ENCODE measurements around the gene TCHHL1.

The TCHHL1 gene

DNA sequence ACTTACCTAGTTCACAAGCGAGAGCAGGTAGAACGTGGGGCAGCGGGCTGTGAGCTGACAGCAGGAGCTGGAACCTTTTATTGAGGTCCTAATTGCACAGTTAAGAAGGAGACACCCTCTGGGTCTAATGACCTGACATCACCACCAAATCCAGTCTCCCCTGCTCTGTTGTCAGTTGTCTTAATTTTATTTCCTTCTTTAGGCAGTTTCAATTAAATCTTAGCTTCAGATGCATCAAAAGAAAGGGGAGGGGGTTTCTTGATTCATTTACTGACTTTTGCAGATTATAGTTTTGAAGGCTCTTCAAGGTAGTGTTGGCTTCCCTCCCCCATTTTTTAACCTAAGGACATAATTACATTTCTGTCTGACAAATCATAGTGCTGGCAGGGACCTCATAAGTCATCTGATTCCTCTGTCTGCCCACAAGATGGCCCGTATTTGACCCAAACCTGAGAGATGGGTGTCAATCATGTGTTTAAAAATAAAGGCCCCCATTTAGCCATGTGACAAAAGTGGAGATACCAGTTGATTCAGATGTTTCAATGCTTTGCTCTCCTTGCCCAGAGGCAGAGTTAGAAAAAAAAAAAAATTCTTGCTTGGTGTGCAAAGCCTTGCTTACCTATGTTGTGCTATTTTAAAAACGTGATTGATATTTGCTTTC lies at the start of gene TCHHL1:
TSS of gene TCHHL1 (minus strand) at position 51 of the 661 bp plus-strand sequence. CDS start 921 bp downstream, outside the sequence.
- Histone ChIP-seq H3K4me3 (ENCODE audit: low read length) (no peak within 1 kb of the TSS), H3K27me3 (ENCODE audit: insufficient read depth, low read length) (peaks cover 8% of the 10 kb centered on the region; the same call in 1 of the 2 replicates), H3K9me3 (ENCODE audit: insufficient read depth, low read depth, low read length) (no peaks in the 10 kb centered on the region), H3K27ac (ENCODE audit: low read length) (no peak within 1 kb of the TSS), H3K9ac (ENCODE audit: low read depth, low read length) (no peak within 1 kb of the TSS), H3K4me1 (ENCODE audit: insufficient read depth, low read length) (no peaks in the 10 kb centered on the region), H3K36me3 (ENCODE audit: insufficient read depth, low read depth, low read length) (no peaks in the 10 kb centered on the region)

GRCh38 chr1:152137215-152137614 lies 48.4 kb upstream of the TCHHL1 start:
- no peaks in the 10 kb centered on the region for H3K36me3 ChIP-seq (ENCODE audit: insufficient read depth, low read depth, low read length)

DNA sequence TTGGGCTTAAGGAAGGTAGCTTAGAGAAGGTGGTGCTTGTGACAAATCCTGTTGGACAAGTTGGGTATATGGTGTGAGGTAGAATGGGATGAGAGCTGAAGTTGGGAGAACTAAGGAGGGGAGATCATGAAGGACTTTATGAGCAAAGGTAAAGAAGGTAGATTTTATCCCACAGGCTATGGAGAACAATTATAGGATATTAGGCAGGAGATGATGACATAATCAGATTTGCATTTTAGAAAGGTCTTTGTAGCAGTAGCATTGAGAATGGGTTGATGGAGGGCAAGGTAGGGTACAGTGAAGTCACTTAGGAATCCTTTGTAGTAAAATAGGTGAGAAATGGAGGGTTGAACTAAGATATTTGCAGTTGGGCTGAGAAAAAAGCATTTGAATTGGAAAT lies 41.3 kb upstream of the TCHHL1 start:
- Histone ChIP-seq H3K36me3 (ENCODE audit: insufficient read depth, low read depth, low read length) (no peaks in the 10 kb centered on the region), H3K9ac (ENCODE audit: low read depth, low read length) (no peak overlapping the region), H3K27ac (ENCODE audit: low read length) (no peak overlapping the region), H3K4me3 (ENCODE audit: low read length) (no peak overlapping the region), H3K4me1 (ENCODE audit: insufficient read depth, low read length) (no peaks in the 10 kb centered on the region), H3K9me3 (ENCODE audit: insufficient read depth, low read depth, low read length) (no peaks in the 10 kb centered on the region), H3K27me3 (ENCODE audit: insufficient read depth, low read length) (no peaks in the 10 kb centered on the region)

More at GRCh38 chr1:152137215-152137614, 48.4 kb upstream of the TCHHL1 start:
- Histone ChIP-seq H3K4me1 (ENCODE audit: insufficient read depth, low read length) (no peaks in the 10 kb centered on the region), H3K27ac (ENCODE audit: low read length) (no peak overlapping the region), H3K27me3 (ENCODE audit: insufficient read depth, low read length) (no peaks in the 10 kb centered on the region; the same call in 1 of the 2 replicates), H3K9me3 (ENCODE audit: insufficient read depth, low read depth, low read length) (no peaks in the 10 kb centered on the region), H3K4me3 (ENCODE audit: low read length) (no peak overlapping the region), H3K9ac (ENCODE audit: low read depth, low read length) (no peak overlapping the region)

DNA sequence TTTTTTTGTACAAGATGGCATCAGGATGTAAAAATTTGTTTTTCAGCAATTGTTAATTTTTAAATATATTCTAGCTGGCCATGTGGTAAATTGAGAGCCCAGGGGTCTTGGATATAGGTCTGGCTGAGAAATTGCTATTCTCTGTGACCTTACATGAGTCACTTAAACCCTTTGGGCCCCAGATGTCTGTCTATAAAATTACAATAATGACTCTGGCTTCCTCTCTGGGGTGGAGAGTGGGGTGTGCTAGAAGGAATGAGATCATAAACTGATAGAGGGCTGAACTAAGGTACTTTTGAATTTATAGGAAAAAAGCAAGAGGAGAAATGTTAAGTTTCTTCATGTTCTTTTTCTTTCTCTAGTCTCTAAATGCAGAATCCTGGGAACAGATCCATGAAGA lies 38.8 kb upstream of the TCHHL1 start:
- H3K36me3 ChIP-seq (ENCODE audit: insufficient read depth, low read depth, low read length), result no peaks in the 10 kb centered on the region
- H3K27me3 ChIP-seq (ENCODE audit: insufficient read depth, low read length), result no peaks in the 10 kb centered on the region
- H3K27ac ChIP-seq (ENCODE audit: low read length), result no peak overlapping the region
- no peak overlapping the region for H3K9ac ChIP-seq (ENCODE audit: low read depth, low read length)
- no peaks in the 10 kb centered on the region for H3K4me1 ChIP-seq (ENCODE audit: insufficient read depth, low read length)
- H3K9me3 ChIP-seq (ENCODE audit: insufficient read depth, low read depth, low read length), result no peaks in the 10 kb centered on the region
- no peak overlapping the region for H3K4me3 ChIP-seq (ENCODE audit: low read length)

DNA sequence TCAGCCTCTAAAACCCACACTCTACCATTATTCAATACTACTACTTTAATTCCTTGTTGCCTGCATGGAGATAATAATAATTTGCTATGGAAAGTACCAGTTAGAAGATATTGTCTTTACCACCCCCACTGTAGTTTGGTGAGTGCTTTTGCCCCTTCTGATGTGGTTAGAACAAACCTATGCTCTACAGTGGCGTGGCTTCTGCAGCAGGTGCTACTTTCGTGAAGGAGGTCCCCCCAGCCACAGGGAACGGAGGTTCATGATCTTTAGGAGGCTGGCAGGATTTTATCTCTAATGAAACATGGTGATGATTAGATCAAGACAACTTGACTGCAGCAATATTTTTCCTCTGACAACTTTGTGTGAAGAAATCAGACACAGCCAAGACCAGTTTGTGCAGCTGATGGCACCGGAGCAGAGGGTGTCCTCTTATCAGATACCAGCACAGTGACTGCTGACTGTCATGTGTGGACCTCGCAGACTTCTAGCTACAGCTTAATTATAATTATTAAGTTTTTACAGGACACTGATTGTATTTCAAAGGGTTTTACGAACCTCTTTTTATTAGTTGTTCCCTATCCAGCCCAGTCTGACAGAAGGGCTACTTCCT lies 37.1 kb upstream of the TCHHL1 start:
- H3K27me3 ChIP-seq (ENCODE audit: insufficient read depth, low read length), result peaks cover 2% of the 10 kb centered on the region; the same call in 1 of the 2 replicates

DNA sequence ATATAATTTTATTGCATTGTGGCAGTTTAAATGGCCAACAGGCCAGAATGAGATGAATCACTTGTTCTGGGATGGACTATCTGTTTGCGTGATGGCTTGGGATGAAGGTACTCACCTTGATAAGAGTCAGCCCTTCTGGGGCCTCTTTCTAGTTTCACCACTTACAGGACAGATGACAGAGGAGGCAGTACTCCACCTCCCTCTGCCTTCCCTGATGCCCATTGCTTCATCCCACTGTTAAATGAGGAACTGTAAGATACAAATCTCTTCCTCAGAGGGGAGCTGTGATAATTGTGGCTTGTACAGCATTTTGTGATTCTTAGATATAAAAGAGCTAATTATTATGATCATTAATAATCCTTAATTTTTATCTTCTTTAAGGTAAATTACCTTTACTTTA lies 30.1 kb upstream of the TCHHL1 start:
- Histone ChIP-seq H3K4me3 (ENCODE audit: low read length) (no peak overlapping the region), H3K9ac (ENCODE audit: low read depth, low read length) (no peak overlapping the region), H3K4me1 (ENCODE audit: insufficient read depth, low read length) (no peaks in the 10 kb centered on the region), H3K9me3 (ENCODE audit: insufficient read depth, low read depth, low read length) (no peaks in the 10 kb centered on the region), H3K27ac (ENCODE audit: low read length) (no peak overlapping the region), H3K27me3 (ENCODE audit: insufficient read depth, low read length) (peaks cover 37% of the 10 kb centered on the region), H3K36me3 (ENCODE audit: insufficient read depth, low read depth, low read length) (no peaks in the 10 kb centered on the region)

More for the DNA sequence above, 37.1 kb upstream of the TCHHL1 start:
- Histone ChIP-seq H3K36me3 (ENCODE audit: insufficient read depth, low read depth, low read length) (no peaks in the 10 kb centered on the region), H3K4me3 (ENCODE audit: low read length) (no peak overlapping the region), H3K4me1 (ENCODE audit: insufficient read depth, low read length) (no peaks in the 10 kb centered on the region), H3K9ac (ENCODE audit: low read depth, low read length) (no peak overlapping the region), H3K9me3 (ENCODE audit: insufficient read depth, low read depth, low read length) (no peaks in the 10 kb centered on the region), H3K27ac (ENCODE audit: low read length) (no peak overlapping the region)

DNA sequence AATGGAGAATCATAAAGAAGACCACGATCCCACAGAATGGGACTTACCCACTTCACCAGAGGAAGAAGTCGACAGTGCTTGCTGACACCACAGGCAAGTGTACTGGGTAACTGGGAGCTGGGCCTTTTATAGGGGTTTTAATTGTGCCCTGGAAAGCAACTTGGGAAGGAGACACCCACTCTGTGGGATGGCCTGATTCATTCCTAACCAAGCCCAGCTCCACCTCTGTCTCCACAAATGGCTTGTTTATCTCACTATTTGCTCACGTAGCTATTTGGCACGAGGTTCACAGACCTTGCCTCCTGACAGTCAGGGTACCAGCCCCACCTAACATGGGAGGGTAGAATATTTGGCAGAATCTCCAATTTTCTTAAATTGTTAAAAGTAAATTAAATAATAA lies 26.5 kb upstream of the TCHHL1 start, which contains the start of gene TCHH:
TSS of gene TCHH (minus strand) at position 101 of the 400 bp plus-strand sequence. CDS start 1,364 bp downstream, outside the sequence.
- H3K27ac ChIP-seq (ENCODE audit: low read length), result no peak within 1 kb of the TSS
- H3K9ac ChIP-seq (ENCODE audit: low read depth, low read length), result no peak within 1 kb of the TSS
- peaks cover 13% of the 10 kb centered on the region; the same call in 1 of the 2 replicates for H3K4me1 ChIP-seq (ENCODE audit: insufficient read depth, low read length)
- H3K27me3 ChIP-seq (ENCODE audit: insufficient read depth, low read length), result peaks cover 69% of the 10 kb centered on the region
- H3K4me3 ChIP-seq (ENCODE audit: low read length), result no peak within 1 kb of the TSS
- peaks cover 3% of the 10 kb centered on the region for H3K9me3 ChIP-seq (ENCODE audit: insufficient read depth, low read depth, low read length)
- H3K36me3 ChIP-seq (ENCODE audit: insufficient read depth, low read depth, low read length), result no peaks in the 10 kb centered on the region

- H3K4me1 ChIP-seq (ENCODE audit: insufficient read depth, low read length), result peaks cover 13% of the 10 kb centered on the region; the same call in 1 of the 2 replicates
- no peaks in the 10 kb centered on the region for H3K36me3 ChIP-seq (ENCODE audit: insufficient read depth, low read depth, low read length)
- H3K27me3 ChIP-seq (ENCODE audit: insufficient read depth, low read length), result peaks cover 93% of the 10 kb centered on the region
- no peak overlapping the region for H3K9ac ChIP-seq (ENCODE audit: low read depth, low read length)
- peak overlapping the region; percentile 59; the same call in 1 of the 2 replicates for H3K4me3 ChIP-seq (ENCODE audit: low read length)
- H3K27ac ChIP-seq (ENCODE audit: low read length), result no peak overlapping the region
- peaks cover 27% of the 10 kb centered on the region for H3K9me3 ChIP-seq (ENCODE audit: insufficient read depth, low read depth, low read length)
Observed at GRCh38 chr1:152112885-152113432, 24.1 kb upstream of the TCHHL1 start.

- Histone ChIP-seq H3K4me3 (ENCODE audit: low read length) (peak overlapping the region; percentile 59), H3K4me1 (ENCODE audit: insufficient read depth, low read length) (peaks cover 13% of the 10 kb centered on the region; the same call in 1 of the 2 replicates), H3K9ac (ENCODE audit: low read depth, low read length) (no peak overlapping the region), H3K27me3 (ENCODE audit: insufficient read depth, low read length) (peaks cover 99% of the 10 kb centered on the region), H3K9me3 (ENCODE audit: insufficient read depth, low read depth, low read length) (peaks cover 34% of the 10 kb centered on the region), H3K27ac (ENCODE audit: low read length) (no peak overlapping the region), H3K36me3 (ENCODE audit: insufficient read depth, low read depth, low read length) (no peaks in the 10 kb centered on the region)
Observed at GRCh38 chr1:152112101-152112884, 23.4 kb upstream of the TCHHL1 start.

- no peak overlapping the region; the same call in 1 of the 2 replicates for H3K9ac ChIP-seq (ENCODE audit: low read depth, low read length)
- H3K9me3 ChIP-seq (ENCODE audit: insufficient read depth, low read depth, low read length), result peaks cover 37% of the 10 kb centered on the region
- H3K4me3 ChIP-seq (ENCODE audit: low read length), result peak overlapping the region; percentile 56
- peaks cover 13% of the 10 kb centered on the region; the same call in 1 of the 2 replicates for H3K4me1 ChIP-seq (ENCODE audit: insufficient read depth, low read length)
- no peaks in the 10 kb centered on the region for H3K36me3 ChIP-seq (ENCODE audit: insufficient read depth, low read depth, low read length)
- no peak overlapping the region for H3K27ac ChIP-seq (ENCODE audit: low read length)
- H3K27me3 ChIP-seq (ENCODE audit: insufficient read depth, low read length), result peaks cover 100% of the 10 kb centered on the region
Observed at GRCh38 chr1:152111515-152111968, 22.7 kb upstream of the TCHHL1 start.

DNA sequence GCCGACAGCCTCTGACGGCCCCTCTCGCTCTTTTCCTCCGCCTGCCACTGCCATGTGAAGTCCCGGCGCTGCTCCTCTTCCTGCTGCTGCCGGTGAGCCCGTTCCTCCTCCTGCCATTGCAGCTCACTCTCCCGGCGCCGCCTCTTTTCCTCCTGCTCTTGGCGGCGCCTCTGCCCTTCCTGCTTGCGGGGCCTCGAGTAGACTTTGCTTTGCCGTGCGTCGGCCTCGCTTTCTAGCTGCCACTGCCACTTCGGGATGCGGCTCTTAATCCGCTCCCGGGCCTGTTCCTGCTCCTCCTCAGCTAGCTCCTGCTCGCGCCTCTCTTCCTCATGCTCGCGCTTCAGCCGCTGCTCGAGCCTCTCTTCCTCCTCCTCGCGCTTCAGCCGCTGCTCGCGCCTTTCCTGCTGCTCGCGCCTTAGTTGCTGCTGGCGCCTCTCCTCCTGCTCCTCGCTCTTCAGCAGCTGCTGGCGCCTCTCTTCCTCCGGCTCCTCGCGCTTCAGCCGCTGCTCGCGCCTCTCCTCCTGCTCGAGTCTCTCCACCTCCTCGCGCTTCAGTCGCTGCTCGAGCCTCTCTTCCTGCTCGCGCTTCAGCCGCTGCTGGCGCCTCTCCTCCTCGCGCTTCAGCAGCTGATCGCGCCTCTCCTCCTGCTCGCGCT lies 22.1 kb upstream of the TCHHL1 start:
- Histone ChIP-seq H3K4me1 (ENCODE audit: insufficient read depth, low read length) (peaks cover 13% of the 10 kb centered on the region; the same call in 1 of the 2 replicates), H3K4me3 (ENCODE audit: low read length) (peak overlapping the region; percentile 56), H3K9me3 (ENCODE audit: insufficient read depth, low read depth, low read length) (peaks cover 37% of the 10 kb centered on the region), H3K27me3 (ENCODE audit: insufficient read depth, low read length) (peaks cover 100% of the 10 kb centered on the region), H3K36me3 (ENCODE audit: insufficient read depth, low read depth, low read length) (no peaks in the 10 kb centered on the region), H3K9ac (ENCODE audit: low read depth, low read length) (peak overlapping the region; percentile 17; the same call in 1 of the 2 replicates), H3K27ac (ENCODE audit: low read length) (no peak overlapping the region)

All from iPS-20b (cell line).